ENCODE results near the gene MICALL2. TPM values are rescaled to one million over a fixed set of nuclear protein-coding genes. Genes with fewer than 3 reads are reported as not detected.

Gene MICALL2
- total RNA-seq, 4 donors from 2014 or later, result 9.1 to 18.3 (median 14.6) TPM

DNA sequence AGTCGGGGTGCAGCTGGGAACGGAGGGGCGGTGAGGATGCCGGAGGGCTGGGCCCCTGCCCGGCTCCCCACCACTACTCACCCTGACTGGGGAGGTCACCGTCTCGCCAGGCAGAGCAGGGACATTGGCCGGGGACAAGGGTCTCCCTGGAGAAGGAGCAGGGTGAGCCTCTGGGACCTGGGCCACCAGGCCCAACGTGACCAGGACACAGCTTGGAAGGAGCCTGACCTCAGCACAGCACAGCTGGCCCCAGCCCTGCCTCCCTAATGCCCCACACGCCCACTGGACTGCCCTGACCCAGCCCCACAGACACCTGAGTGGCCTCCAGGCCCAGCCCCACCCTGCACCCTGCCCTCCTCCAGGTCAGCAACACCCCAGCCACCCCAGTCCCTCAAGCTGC lies 21.1 kb downstream of the MICALL2 start:
- peaks cover 8 to 61% (median 50%) of the 10 kb centered on the region in 4 donors for H3K36me3 ChIP-seq
- H3K9me3 ChIP-seq, result no peaks in the 10 kb centered on the region
- H3K27ac ChIP-seq (replicated peaks in 1 of 4), result no peak overlapping the region
- DNase-seq (ENCODE audit: extremely low spot score), result no peak
- WGBS, result 97% methylated on average over 6 of the region's 10 CpGs
- intact Hi-C loops (cut with DNase I), result loop anchor here (10.0 kb wide), 1 partner anchor 243 kb away; no protein-coding TSS in a partner anchor
- no peak overlapping the region for H3K4me3 ChIP-seq
- TF ChIP-seq POLR2AphosphoS5 (IDR thresholded peaks at IDR 0.05), result no peak
- H3K27me3 ChIP-seq, result peaks cover 0 to 5% (median 0%) of the 10 kb centered on the region in 4 donors
- peaks cover 0 to 4% (median 0%) of the 10 kb centered on the region in 4 donors for H3K4me1 ChIP-seq

DNA sequence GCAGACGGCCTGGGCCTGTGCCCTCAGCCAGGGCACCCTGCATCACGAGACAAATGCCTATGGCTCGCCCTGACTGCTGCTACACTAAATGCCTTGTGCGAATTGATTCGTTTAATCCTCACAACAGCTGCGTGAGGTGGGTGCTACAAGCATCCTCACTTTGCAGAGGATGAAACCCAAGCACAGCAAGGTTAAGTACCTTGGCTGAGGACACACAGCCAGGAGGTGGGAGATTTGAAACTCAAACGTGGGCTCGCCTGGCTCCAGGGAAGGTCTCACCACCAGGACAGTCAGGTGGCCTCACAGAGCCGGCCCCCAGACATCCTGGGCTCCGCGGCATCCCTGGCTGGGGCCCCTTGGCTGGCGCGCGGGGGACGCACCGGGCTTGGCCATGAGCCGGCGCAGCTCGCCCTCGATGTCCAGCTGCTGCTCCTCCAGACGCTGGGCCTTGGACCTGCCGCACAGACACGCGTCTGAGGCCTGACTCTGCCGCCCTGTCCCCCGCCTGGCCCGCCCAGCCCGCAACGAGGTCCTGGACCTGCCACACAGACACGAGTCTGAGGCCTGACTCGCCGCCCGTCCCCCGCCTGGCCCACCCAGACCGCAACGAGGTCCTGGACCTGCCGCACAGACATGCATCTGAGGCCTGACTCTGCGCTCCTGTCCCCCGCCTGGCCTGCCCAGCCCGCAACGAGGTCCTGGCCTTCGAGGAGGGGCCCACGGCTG lies 22.0 kb downstream of the MICALL2 start:
- no peaks in the 10 kb centered on the region for H3K9me3 ChIP-seq
- no peak overlapping the region for H3K27ac ChIP-seq (replicated peaks in 1 of 4)
- TF ChIP-seq POLR2A (IDR thresholded peaks at IDR 0.05; ENCODE audit: low read depth) (no peak), POLR2AphosphoS5 (IDR thresholded peaks at IDR 0.05) (no peak), EP300 (IDR thresholded peaks at IDR 0.05) (no peak)
- TF ChIP-seq, protein P1, sequence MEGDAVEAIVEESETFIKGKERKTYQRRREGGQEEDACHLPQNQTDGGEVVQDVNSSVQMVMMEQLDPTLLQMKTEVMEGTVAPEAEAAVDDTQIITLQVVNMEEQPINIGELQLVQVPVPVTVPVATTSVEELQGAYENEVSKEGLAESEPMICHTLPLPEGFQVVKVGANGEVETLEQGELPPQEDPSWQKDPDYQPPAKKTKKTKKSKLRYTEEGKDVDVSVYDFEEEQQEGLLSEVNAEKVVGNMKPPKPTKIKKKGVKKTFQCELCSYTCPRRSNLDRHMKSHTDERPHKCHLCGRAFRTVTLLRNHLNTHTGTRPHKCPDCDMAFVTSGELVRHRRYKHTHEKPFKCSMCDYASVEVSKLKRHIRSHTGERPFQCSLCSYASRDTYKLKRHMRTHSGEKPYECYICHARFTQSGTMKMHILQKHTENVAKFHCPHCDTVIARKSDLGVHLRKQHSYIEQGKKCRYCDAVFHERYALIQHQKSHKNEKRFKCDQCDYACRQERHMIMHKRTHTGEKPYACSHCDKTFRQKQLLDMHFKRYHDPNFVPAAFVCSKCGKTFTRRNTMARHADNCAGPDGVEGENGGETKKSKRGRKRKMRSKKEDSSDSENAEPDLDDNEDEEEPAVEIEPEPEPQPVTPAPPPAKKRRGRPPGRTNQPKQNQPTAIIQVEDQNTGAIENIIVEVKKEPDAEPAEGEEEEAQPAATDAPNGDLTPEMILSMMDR (IDR thresholded peaks at IDR 0.05), result no peak
- peaks cover 0 to 14% (median 0%) of the 10 kb centered on the region in 4 donors for H3K27me3 ChIP-seq
- peaks cover 8 to 58% (median 48%) of the 10 kb centered on the region in 4 donors for H3K36me3 ChIP-seq
- intact Hi-C loops (cut with DNase I), result loop anchor here (10.0 kb wide), 1 partner anchor 243 kb away; no protein-coding TSS in a partner anchor
- peaks cover 0 to 10% (median 3%) of the 10 kb centered on the region in 4 donors for H3K4me1 ChIP-seq
- no peak overlapping the region for H3K4me3 ChIP-seq
- no peak for DNase-seq (ENCODE audit: extremely low spot score)
- 88% methylated on average over 12 of the region's 43 CpGs for WGBS

DNA sequence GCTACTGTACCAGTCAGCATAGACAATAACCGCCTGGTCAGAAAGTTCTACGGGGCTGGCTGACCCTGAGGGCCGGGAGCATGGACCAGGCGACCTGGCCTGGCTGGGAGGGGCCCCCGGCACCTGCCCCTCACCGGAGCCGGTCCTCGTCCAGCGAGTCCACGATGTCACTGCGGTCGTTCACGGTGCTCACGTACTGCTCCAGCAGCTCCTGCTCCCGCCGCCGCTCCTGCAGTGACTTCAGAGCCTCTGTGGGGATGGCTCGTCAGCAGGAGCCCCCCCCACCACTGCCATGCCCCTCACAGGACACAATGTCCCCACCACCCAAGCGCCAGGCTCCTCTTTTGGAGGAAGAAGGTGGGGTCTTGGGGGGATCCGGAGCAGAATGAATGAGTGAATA lies 22.7 kb downstream of the MICALL2 start:
- intact Hi-C loops (cut with DNase I), result loop anchor here (10.0 kb wide), 1 partner anchor 242 kb away; no protein-coding TSS in a partner anchor
- no peak overlapping the region for H3K27ac ChIP-seq (replicated peaks in 1 of 4)
- H3K36me3 ChIP-seq, result peaks cover 5 to 52% (median 42%) of the 10 kb centered on the region in 4 donors
- TF ChIP-seq EP300 (IDR thresholded peaks at IDR 0.05), result no peak
- no peak overlapping the region for H3K4me3 ChIP-seq
- H3K9me3 ChIP-seq, result no peaks in the 10 kb centered on the region
- H3K27me3 ChIP-seq, result peaks cover 0 to 21% (median 0%) of the 10 kb centered on the region in 4 donors
- 93% methylated on average over 17 of the region's 20 CpGs for WGBS
- DNase-seq (ENCODE audit: extremely low spot score), result no peak
- peaks cover 0 to 14% (median 5%) of the 10 kb centered on the region in 4 donors for H3K4me1 ChIP-seq

DNA sequence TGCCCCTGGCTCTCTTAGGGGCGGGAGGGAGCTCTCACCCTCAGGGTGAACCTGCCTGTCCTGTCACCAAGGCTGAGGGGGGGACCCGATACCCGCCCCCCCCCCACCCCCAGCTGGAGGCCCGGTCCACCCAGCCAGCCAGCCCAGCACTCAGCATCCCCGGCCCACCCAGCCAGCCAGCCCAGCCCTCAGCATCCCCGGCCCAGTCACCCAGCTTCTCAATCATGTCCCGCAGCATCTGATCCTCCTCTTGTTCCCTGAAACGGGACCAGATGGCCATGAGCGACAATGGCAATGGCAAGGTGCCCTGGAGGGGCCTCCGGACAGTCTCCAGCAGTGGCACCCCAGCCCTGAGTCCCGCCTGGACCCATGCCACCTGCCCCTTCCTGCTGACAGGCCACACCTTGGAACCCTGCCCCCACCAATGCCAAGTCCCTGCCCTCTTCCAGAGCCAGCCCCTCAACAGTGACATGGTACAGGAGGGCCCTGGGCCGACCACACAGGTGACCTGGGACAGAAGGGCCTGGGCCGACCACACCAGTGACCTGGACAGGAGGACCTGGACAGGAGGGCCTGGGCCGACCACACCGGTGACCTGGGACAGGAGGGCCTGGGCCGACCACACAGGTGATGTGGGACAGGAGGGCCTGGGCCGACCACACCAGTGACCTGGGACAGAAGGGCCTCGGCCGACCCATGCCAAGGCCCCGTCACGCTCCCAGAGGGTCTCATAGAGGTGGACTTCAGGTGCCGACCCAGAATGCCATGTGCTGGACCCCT lies 24.2 kb downstream of the MICALL2 start:
- Histone ChIP-seq H3K27ac (replicated peaks in 1 of 4) (no peak overlapping the region), H3K4me1 (peaks cover 0 to 14% (median 5%) of the 10 kb centered on the region in 4 donors), H3K4me3 (no peak overlapping the region), H3K27me3 (peaks cover 0 to 36% (median 0%) of the 10 kb centered on the region in 4 donors), H3K36me3 (peaks cover under 1 to 38% (median 29%) of the 10 kb centered on the region in 4 donors), H3K9me3 (no peaks in the 10 kb centered on the region)
- 86% methylated on average over 4 of the region's 22 CpGs for whole genome bisulfite sequencing
- DNase-seq (ENCODE audit: extremely low spot score), result no peak
- TF ChIP-seq EP300 (IDR thresholded peaks at IDR 0.05), result no peak
- TF ChIP-seq, protein P1 (IDR thresholded peaks at IDR 0.05), result no peak
- TF ChIP-seq POLR2AphosphoS5 (IDR thresholded peaks at IDR 0.05), result no peak
- intact Hi-C loops (cut with DNase I), result loop anchor here (10.0 kb wide), 1 partner anchor 240 kb away; no protein-coding TSS in a partner anchor

DNA sequence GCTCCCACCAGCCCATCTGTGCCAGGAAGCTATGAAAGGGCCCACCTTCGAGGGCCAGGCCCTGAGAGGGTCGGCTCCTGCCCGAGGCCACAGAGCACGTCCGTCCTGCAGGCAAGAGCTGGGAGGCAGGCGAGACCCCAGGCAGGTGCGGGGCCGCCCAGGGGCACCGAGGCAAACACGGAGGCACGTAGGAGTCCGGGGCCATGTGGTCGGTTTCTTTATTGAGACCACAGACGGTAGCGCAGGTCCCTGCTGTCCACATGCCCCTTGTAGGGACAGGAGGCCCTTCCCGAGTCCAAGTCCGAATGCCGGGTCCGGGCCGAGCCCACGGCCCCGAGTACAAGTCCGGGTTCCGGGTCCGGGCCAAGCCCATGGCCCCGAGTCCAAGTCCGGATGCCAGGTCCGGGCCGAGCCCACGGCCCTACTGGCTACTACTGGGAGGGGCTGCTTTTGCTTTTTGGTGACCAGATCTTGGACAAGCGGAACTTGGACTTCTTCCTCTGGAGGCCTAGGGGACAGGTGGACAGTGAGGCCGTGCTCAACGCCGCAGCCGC lies 25.0 kb downstream of the MICALL2 start:
- Histone ChIP-seq H3K4me1 (peaks cover 0 to 19% (median 5%) of the 10 kb centered on the region in 4 donors), H3K27ac (replicated peaks in 1 of 4) (no peak overlapping the region), H3K4me3 (no peak overlapping the region), H3K27me3 (peaks cover 0 to 45% (median 5%) of the 10 kb centered on the region in 4 donors), H3K36me3 (peaks cover 0 to 34% (median 28%) of the 10 kb centered on the region in 4 donors), H3K9me3 (no peaks in the 10 kb centered on the region)
- no peak for TF ChIP-seq EP300 (IDR thresholded peaks at IDR 0.05)
- no peak for TF ChIP-seq POLR2AphosphoS5 (IDR thresholded peaks at IDR 0.05)
- TF ChIP-seq, protein P1 (IDR thresholded peaks at IDR 0.05), result no peak
- TF ChIP-seq POLR2A (IDR thresholded peaks at IDR 0.05; ENCODE audit: low read depth), result no peak
- no peak for DNase-seq (ENCODE audit: extremely low spot score)
- intact Hi-C loops (cut with DNase I), result loop anchor here (10.0 kb wide), 1 partner anchor 239 kb away; no protein-coding TSS in a partner anchor
- 90% methylated on average over 9 of the region's 35 CpGs for whole genome bisulfite sequencing
